ENCODE data around the gene KCTD16. TPM values are rescaled to one million over a fixed set of nuclear protein-coding genes. Genes with fewer than 3 reads are reported as not detected.

The KCTD16 gene
- total RNA-seq, 2 donors from 2014 or later: 0.27 to 0.35 TPM

GRCh38 chr5:144367991-144368390 is 197.3 kb downstream of the KCTD16 start:
- no peak for ATAC-seq (ENCODE audit: insufficient number of reproducible peaks, low FRiP score, low read depth)

GRCh38 chr5:144368556-144368955 is 197.9 kb downstream of the KCTD16 start:
- TF ChIP-seq CTCF (IDR thresholded peaks at IDR 0.05): no peak
- no peaks in the 10 kb centered on the region for H3K36me3 ChIP-seq
- H3K9me3 ChIP-seq: no peaks in the 10 kb centered on the region
- ATAC-seq (ENCODE audit: insufficient number of reproducible peaks, low FRiP score, low read depth) (no peak), DNase-seq (ENCODE audit: low spot score) (no peak)
- no peaks in the 10 kb centered on the region for H3K4me1 ChIP-seq (ENCODE audit: control insufficient read depth in 1 of 2, low read depth in 2 of 2)
- H3K27ac ChIP-seq: no peak overlapping the region
- H3K4me3 ChIP-seq: no peak overlapping the region
- no peaks in the 10 kb centered on the region for H3K27me3 ChIP-seq (replicated peaks; ENCODE audit: insufficient read depth)

More at GRCh38 chr5:144367991-144368390, 197.3 kb downstream of the KCTD16 start:
- Histone ChIP-seq H3K4me3 (no peak overlapping the region), H3K9me3 (no peaks in the 10 kb centered on the region), H3K36me3 (no peaks in the 10 kb centered on the region), H3K27ac (no peak overlapping the region), H3K27me3 (replicated peaks; ENCODE audit: insufficient read depth) (no peaks in the 10 kb centered on the region), H3K4me1 (ENCODE audit: control insufficient read depth in 1 of 2, low read depth in 2 of 2) (no peaks in the 10 kb centered on the region)
- no peak for TF ChIP-seq CTCF (IDR thresholded peaks at IDR 0.05)
- DNase-seq (ENCODE audit: low spot score): no peak

- no peak for ATAC-seq (ENCODE audit: insufficient number of reproducible peaks, low FRiP score, low read depth)
- no peak for DNase-seq (ENCODE audit: low spot score)
- Histone ChIP-seq H3K27me3 (replicated peaks; ENCODE audit: insufficient read depth) (no peaks in the 10 kb centered on the region), H3K4me1 (ENCODE audit: control insufficient read depth in 1 of 2, low read depth in 2 of 2) (no peaks in the 10 kb centered on the region), H3K27ac (no peak overlapping the region), H3K9me3 (no peaks in the 10 kb centered on the region), H3K36me3 (no peaks in the 10 kb centered on the region), H3K4me3 (no peak overlapping the region)
- no peak for TF ChIP-seq CTCF (IDR thresholded peaks at IDR 0.05)
Observed at GRCh38 chr5:144369006-144369405, 198.3 kb downstream of the KCTD16 start.

- Histone ChIP-seq H3K9me3 (no peaks in the 10 kb centered on the region), H3K36me3 (no peaks in the 10 kb centered on the region), H3K27ac (no peak overlapping the region), H3K4me3 (no peak overlapping the region), H3K27me3 (replicated peaks; ENCODE audit: insufficient read depth) (no peaks in the 10 kb centered on the region), H3K4me1 (ENCODE audit: control insufficient read depth in 1 of 2, low read depth in 2 of 2) (no peaks in the 10 kb centered on the region)
- no peak for DNase-seq (ENCODE audit: low spot score)
- no peak for TF ChIP-seq CTCF (IDR thresholded peaks at IDR 0.05)
- ATAC-seq (ENCODE audit: insufficient number of reproducible peaks, low FRiP score, low read depth): no peak
Observed at GRCh38 chr5:144370273-144370672, 199.6 kb downstream of the KCTD16 start.

GRCh38 chr5:144374637-144375036 is 204.0 kb downstream of the KCTD16 start:
- no peak overlapping the region for H3K27ac ChIP-seq
- no peak for ATAC-seq (ENCODE audit: insufficient number of reproducible peaks, low FRiP score, low read depth)
- no peak overlapping the region for H3K4me3 ChIP-seq
- no peaks in the 10 kb centered on the region for H3K4me1 ChIP-seq (ENCODE audit: control insufficient read depth in 1 of 2, low read depth in 2 of 2)
- H3K36me3 ChIP-seq: no peaks in the 10 kb centered on the region
- no peak for TF ChIP-seq CTCF (IDR thresholded peaks at IDR 0.05)
- no peaks in the 10 kb centered on the region for H3K27me3 ChIP-seq (replicated peaks; ENCODE audit: insufficient read depth)
- no peaks in the 10 kb centered on the region for H3K9me3 ChIP-seq
- no peak for DNase-seq (ENCODE audit: low spot score)

All from thoracic aorta (tissue), 2 donors.